Measurements from ENCODE around the gene SLC38A11. TPM values are rescaled to one million over a fixed set of nuclear protein-coding genes. Genes with fewer than 3 reads are reported as not detected.

Gene SLC38A11
- total and polyA plus RNA-seq, 2 of the 13 experiments (the other 11 are each of a cell fraction or from before 2014, with no cell fraction given), result 14.0 to 14.3 TPM

GRCh38 chr2:164875334-164876205 lies 79.8 kb downstream of the SLC38A11 start (continued):
- TF ChIP-seq ZKSCAN8 (CRISPR knock-in tag; IDR thresholded peaks at IDR 0.05; ENCODE audit: borderline replicate concordance), result no peak; the same call in 1 of the 2 replicates
- TF ChIP-seq CHD2 (IDR thresholded peaks at IDR 0.05; ENCODE audit: low read depth, low read length), result no peak
- no peak for TF ChIP-seq SRF (IDR thresholded peaks at IDR 0.05; ENCODE audit: low read depth, low read length)
- no peak for TF ChIP-seq AHR (CRISPR knock-in tag; IDR thresholded peaks at IDR 0.05)
- 0 out of 2 replicates have a peak, but pooled peaks have one; percentile 19 for TF ChIP-seq ZBTB43 (CRISPR knock-in tag; conservative IDR thresholded peaks at IDR 0.05)
- TF ChIP-seq PLRG1 (conservative IDR thresholded peaks at IDR 0.05), result no peak
- no peak for TF ChIP-seq NR0B2 (CRISPR knock-in tag; IDR thresholded peaks at IDR 0.05)
- peak; percentile 22; the same call in 1 of the 2 replicates for TF ChIP-seq FOXP4 (CRISPR knock-in tag; IDR thresholded peaks at IDR 0.05)
- peak; percentile 38; the same call in 1 of the 2 replicates for TF ChIP-seq SMYD3 (CRISPR knock-in tag; IDR thresholded peaks at IDR 0.05)
- peak; percentile 94 for TF ChIP-seq RXRB (CRISPR knock-in tag; IDR thresholded peaks at IDR 0.05; ENCODE audit: borderline replicate concordance)
- peak; percentile 92 for TF ChIP-seq HNF4A (CRISPR knock-in tag; IDR thresholded peaks at IDR 0.05)
- peak; percentile 14; the same call in 1 of the 2 replicates for TF ChIP-seq GABPB1 (CRISPR knock-in tag; IDR thresholded peaks at IDR 0.05)
- TF ChIP-seq ZNF644 (CRISPR knock-in tag; IDR thresholded peaks at IDR 0.05; ENCODE audit: low read depth), result peak; percentile 92
- TF ChIP-seq POGK (CRISPR knock-in tag; conservative IDR thresholded peaks at IDR 0.05), result 0 out of 2 replicates have a peak, but pooled peaks have one; percentile 28
- TF ChIP-seq ELF4 (CRISPR knock-in tag; IDR thresholded peaks at IDR 0.05; ENCODE audit: borderline replicate concordance), result no peak
- TF ChIP-seq TFDP1 (CRISPR knock-in tag; IDR thresholded peaks at IDR 0.05; ENCODE audit: borderline replicate concordance), result no peak
- TF ChIP-seq ZBTB7A (CRISPR knock-in tag; IDR thresholded peaks at IDR 0.05), result no peak
- TF ChIP-seq HINFP (CRISPR knock-in tag; IDR thresholded peaks at IDR 0.05; ENCODE audit: low read depth), result no peak
- TF ChIP-seq KLF16 (CRISPR knock-in tag; IDR thresholded peaks at IDR 0.05), result no peak

All from HepG2 (cell line).